NCI-H1092 treated with DMSO at 0.1 percent for 48 hours (cell line): ENCODE results near the gene WNT5B.
"Not testable (repeated sequence)": the region's sequence is repeated elsewhere in the genome, so short reads cannot be mapped to it uniquely, and the experiment has no call there.

ENCODE experiments used
- DNase-seq: peaks from one replicate; lab custom pipeline; 2025; lab: John Stamatoyannopoulos, UW

WNT5B gene

GRCh38 chr12:1691123-1692007 lies 62.3 kb downstream of the WNT5B start:
- peak; percentile 68 for DNase-seq

DNA sequence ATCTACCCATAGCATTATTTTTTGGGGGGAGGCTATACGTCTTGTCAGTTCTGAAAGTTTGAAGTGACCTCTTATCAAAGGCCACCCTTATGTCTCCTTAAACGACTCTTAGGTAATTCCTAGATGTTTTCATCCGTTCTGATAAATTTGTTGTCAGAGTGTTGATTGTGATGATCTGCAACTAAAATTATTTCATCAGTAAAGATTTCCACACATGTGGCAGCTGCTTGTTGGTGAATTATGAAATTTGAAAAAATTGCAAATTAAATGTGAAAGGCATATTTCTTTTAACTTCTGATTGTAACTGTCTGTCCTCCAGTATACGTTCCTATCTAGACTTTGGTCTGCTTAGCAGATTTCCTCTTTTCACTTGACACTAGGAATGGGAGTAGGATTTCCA lies 63.2 kb downstream of the WNT5B start:
- DNase-seq: no peak

DNA sequence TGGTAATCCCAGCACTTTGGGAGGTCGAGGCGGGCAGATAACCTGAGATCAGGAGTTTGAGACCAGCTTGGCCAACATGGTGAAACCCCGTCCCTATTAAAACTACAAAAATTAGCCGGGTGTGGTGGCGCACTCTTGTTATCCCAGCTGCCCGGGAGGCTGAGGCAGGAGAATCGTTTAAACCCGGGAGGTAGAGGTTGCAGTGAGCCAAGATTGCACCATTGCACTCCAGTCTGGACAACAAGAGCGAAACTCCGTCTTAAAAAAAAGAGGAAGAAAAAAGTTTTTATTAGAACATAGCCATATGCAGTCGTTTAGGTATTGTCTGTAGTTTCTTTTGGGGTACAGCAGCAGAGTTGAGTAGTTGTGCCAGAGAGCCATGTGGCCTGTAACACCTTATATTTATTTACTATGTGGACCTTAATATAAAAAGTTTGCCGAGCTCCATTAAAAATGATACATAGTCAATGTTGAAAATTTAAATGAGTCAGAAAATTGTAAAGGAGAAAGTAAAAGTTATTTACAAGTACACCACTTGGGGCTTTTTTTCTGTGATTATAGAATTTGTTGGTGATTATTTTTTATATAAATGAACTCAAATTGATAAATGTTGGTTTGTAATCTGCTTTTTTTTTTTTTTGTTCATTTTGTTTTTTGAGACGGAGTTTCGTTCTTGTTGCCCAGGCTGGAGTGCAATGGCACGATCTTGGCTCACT lies 64.0 kb downstream of the WNT5B start:
- no peak for DNase-seq

GRCh38 chr12:1695097-1695496 lies 66.1 kb downstream of the WNT5B start:
- not testable (repeated sequence) for DNase-seq

GRCh38 chr12:1695886-1696670 lies 67.0 kb downstream of the WNT5B start:
- no peak for DNase-seq

DNA sequence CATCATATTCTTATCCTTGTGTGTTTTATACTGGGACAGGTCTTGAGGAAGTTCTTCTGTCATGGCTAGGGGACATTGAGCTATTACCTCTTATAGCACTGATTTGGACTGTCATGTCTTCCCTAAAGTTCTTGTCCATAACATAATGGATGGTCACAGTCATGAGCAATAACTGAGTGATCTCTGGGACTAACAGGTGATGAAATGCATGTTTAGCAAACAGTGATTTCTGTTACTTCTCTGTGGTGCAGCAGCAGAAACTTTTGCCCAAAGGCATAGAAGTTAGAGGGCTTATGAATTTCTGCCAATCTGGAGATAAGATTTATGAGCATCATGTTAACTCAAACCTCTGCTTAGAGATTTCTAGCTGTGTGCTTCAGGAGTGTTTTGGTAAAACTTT lies 67.8 kb downstream of the WNT5B start:
- DNase-seq: no peak
